Stimulated activated CD8-positive, alpha-beta memory T cell treated with anti-CD3 and anti-CD28 coated beads, Interleukin-4, amount 100 ng/mL, for 24 hours (primary cell): ENCODE results near the gene TMED4.

Experiments used
- DNase-seq: peaks from one replicate; pipeline ENCODE4 v3.0.0-alpha.2; 2020; ENCODE audit warnings: low read depth

Gene TMED4

GRCh38 chr7:44540592-44541027, 41.4 kb downstream of the TMED4 start:
- DNase-seq, result no peak

DNA sequence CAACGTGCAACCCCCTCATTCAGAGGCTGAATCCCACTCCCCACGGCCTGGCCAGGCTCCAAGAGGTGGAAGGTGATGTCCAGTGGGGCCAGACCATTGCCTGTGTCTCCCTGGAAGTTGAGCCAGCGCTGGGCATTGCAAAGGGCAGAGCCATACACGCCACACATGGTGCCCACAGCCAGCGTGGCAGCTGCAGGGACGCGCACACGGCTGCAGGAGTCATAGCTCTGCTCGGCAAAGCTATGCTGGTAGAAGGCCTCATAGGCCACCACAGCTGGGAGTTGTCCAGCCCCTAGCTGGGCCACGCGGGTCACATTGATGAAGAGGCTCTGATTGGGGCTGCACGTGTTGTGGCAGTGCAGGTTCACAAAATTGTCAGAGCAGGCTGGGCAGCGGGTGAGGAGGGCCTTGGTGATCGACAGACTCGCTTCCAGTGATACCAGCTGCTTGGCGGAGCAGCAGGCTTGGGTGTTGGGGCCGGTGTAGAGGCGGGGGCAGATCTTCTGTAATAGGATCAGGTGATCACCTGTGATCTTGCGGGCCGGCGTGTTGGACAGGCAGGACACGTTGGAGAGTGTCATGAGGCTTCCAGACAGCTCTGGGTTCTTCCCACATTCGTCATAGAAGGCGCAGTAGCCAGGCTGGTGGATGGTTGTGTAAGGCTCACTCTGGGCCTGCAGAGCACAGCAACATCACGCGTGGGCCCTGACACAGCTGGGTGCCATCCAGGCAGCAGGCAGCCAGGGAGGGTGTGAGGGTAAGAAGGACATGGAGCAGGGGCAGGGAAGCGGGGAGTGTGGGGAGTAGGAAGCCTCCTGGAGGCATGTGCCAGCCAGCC, 42.1 kb downstream of the TMED4 start:
- DNase-seq, result no peak

DNA sequence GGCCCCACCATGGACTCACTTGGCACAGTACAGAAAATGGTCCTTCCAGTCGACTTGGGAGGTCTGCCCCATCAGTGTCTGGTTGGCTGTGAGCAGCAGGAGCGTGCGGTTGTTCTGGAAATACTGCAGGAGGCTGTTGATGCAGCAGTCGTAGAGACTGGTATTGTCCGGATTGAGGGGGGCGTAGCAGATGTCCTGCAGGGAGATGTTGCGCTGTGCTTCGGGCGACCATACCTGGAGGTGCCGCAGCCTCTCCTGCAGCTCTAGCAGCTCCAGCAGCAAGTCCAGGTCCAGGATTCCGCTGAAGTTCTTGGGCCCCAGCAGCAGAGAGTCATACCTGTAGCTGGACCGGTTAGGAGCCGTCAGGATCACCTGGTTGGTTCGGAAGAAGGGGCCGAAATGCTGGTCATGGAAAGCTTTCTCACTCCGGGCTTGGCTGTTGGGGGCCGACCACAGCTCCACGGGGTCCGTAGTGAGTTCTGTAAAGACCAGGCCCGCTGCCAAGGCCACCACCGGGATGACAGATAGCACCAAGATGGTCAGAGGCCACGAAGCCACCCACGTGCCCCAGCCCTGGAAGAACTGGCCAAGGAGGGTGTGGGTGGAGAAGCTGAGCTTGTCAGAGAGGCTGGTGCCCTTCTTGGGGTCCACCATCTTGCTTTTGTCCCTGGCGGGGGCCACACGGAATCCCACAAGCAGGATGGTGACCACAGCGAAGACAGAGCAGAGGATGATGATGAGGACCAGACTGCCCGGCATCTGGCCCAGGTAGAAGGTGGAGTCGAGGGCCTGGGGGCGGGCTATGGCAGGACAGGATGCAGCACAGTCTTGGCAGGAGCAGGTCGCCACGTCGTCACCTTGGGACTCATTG, 43.0 kb downstream of the TMED4 start:
- DNase-seq, result no peak

GRCh38 chr7:44538093-44538797, 43.8 kb downstream of the TMED4 start:
- no peak for DNase-seq

DNA sequence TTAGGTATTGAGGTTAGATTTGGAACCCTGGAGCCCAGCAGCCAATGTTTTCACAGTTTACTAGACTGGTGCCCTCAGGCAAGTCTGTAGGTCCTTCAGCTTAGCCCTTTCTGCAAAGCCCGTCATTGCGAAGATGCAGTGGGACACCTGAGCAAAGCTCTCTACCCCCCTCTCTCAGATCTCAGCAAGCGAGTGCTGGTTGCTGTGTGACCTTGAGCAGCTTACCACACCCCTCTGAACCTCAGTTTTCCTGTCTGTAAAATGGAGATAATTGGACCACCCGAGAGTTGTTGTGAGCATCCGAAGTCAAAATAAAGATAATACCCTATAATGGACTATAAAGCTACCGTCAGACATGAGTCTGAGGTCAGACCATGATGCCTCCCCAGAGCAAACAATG, 44.6 kb downstream of the TMED4 start:
- no peak for DNase-seq

DNA sequence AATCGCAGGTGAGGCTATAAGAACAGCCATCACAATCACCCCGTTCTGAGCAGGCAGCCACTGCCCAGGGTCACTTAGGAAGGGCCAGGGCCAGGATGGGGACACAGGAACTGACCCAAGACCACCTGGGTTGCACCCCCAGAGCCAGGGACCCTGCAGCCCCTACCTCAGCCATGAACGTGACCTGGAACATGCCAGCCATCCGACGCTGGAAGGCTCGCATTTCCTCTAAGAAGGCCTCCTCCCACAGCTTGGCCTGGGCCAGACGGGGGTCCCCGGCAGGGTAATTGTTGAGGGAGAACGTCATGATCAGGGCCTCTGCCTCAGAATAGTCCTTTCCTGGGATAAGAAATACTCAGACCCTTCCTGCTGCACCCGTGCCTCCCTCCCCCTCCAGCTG, 45.9 kb downstream of the TMED4 start:
- DNase-seq, result no peak

DNA sequence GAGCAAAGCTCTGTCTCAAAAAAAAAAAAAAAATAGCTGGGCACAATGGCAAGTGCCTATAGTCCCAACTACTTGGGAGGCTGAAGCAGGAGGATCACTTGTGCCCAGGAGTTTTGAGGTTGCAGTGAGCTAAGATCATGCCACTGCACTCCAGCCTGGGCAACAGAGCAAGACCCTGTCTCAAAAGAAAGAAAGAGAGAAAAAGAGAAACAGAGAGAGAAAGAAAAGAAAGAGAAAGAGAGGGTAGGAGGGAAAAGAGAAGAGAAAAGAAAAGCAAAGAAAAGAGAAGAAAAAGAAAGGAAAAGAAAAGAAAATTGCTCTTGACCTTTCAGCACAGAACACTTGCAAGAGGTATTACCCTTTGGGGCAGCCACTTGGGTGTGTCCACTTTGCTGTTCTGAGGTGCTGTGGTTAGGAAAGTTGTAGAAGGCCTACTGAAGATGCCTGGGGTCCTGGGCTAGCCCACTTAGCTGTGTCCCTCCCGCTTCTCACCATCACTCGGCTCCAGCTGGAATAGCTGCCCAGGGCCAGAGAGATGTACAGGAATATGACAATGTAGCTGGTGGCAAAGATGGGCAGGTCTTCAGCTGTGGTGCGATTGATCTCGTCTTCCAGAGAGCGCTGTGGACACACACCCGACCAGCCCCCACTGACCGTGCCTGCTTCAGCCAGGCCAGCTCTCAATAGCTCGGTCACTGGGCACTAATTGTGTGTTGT, 46.5 kb downstream of the TMED4 start:
- DNase-seq, result no peak

DNA sequence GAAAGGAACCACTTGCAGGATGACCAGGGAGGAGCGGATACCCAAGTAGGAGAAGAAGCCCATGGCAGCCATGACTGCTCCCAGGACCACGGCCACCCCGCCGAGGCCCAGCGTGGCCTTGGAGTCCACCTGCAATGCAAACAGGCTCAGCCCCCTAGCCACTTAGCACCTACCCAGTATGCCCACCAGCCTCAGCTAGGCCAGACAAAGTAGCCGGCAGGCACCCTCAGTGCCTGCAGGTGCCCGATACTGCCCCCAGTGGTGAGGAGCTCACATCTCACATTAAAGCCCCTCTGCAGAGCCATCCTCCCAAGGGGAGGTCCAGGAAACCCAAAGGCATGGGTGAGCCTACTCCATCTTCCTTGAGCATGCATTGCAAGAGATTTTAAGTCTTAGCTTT, 47.5 kb downstream of the TMED4 start:
- DNase-seq, result peak; percentile 30

GRCh38 chr7:44534087-44534486, 47.9 kb downstream of the TMED4 start:
- DNase-seq, result no peak

DNA sequence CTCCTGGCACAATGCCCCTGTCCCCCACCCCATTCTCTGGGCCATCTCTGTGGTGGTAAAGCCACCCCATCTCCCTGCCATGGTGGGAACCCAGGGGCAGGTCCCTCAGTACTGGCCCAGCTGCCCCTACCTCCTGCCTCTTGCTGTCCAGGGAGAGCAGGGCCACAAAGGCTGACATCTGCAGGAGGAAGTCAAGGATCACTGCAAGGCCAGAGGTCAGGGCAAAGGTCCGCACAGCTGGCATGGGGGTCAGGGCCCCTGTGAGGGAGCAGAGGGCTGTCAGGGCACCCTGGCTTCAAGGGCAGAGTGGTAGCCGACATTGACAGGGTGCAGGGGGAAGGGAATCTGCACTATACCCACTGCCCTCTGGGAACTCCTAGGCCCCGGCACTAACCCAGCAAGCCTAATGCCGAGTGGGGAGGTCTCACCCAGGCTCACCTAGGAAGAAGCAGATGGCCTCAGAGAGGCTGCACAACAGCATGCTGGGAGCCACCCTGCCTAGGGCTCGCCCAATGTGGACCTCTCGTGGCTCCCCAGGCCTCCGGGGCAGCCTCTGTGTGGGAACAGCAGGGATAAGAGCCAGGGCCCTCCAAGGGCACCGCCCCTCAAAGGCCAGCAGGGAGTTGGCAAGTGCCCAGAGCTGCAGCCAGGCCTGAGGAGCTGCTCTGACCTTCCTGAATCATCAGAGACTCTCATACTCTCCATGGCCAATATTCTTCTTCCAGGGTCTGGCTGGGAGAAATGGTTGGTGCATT, 48.6 kb downstream of the TMED4 start:
- no peak for DNase-seq

DNA sequence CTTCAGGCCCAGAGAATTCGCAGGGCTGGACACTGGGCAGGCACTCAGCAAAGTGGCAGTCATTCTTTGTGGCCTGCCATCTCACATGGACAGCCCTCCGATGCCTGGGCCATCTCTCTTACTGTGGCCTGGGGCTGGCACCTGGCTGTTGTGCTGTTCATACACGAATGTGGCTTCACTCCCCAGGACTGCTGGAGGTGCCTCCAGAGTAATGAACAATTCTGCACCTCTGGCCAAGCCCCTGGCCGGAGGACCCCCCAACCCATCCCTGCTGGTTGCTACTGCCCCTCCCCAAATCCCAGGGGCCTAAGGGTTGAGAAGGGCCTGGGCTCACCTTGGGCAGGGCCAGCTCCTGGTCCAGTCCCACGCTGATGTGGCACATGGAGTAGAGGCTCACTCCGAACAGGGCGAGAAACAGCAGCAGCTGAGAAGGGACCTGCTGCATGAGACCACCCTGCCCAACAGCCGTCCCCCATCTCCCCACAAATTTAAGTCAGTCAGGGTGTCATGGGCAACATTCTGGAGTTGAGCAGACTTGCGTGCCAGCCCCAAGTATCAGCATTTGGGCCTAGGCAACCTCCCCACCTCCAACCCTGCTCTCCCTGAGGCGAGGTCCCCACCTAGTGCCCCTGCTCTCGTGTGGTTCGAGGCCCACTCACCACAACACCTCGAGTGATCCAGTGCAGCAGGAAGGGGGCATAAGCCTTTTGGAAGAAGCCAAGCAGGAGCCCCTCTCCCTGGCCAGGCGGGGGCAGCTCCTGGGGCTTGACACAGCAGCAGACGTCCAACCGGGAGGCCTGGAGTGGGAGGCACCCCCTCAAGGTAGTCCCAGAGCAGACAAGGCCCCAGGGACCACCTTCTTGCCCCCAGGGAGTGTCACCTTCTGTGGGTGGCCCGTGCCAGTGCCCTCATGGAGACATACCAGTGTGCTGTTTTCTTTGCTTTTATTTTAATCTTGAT, 50.3 kb downstream of the TMED4 start:
- DNase-seq, result no peak

DNA sequence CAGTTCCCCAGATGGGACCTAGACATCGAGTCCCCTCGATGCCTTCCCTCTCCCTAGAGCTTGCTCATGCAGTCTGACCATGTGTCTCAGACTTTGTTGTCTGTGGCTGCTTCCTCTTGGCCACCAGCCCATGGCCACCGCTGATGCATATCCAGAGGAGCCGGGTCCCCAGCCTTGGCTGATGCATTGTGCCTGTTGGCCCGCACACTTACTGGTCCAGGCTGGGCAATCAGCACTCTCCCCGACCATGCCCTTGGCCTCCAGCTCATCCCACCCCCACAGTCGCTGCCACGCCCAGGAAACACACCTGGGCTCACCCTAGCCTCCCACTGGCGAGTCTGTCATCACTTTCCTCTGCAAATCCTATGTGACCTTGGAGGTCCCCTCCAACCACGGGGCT, 51.0 kb downstream of the TMED4 start:
- no peak for DNase-seq
